ENCODE results near the gene NLGN4X. TPM values are rescaled to one million over a fixed set of nuclear protein-coding genes. Genes with fewer than 3 reads are reported as not detected.

NLGN4X gene
- total and polyA plus RNA-seq, 2 donors (not counting 3 experiments of a cell fraction or from before 2014, with no cell fraction given) = 0.03 TPM; not detected in 1

DNA sequence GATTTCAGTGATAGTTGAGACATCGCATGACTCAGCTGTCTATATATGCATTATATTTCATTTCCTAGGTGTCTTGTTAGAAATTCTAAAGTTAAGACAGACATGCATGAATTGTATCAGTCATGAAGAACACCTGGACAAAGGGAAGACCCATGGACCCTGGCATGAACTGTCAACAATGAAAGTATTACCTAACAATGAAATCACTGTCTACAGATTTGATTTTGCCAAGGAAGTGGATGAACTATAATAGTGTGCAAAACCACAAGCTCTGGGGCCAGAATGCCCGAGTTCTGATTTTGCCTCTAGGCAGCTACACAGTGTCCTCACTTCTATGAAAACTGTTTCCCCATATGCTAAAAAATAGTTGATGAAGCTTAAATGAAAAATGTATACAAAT lies 386.1 kb downstream of the NLGN4X start:
- dilution Hi-C loops (cut with MboI; ENCODE audit: extremely low pct_ligation_motif_present, low sequenced_read_pairs) = no loop called here
- BruUV-seq (replicated peaks) = no TSS peak
- DNase-seq (ENCODE audit: low read depth, low spot score) = no peak
- Histone ChIP-seq H3K9ac (replicated peaks; ENCODE audit: extremely low read depth, insufficient read depth, low read length) (no peak overlapping the region), H2AFZ (ENCODE audit: low read depth, low read length) (no peak overlapping the region), H3K4me2 (ENCODE audit: insufficient read depth, low read length) (no peak overlapping the region), H3K27ac (ENCODE audit: insufficient read depth, low read depth, low read length) (no peak overlapping the region), H3K79me2 (ENCODE audit: control insufficient read depth, insufficient read depth, low read length) (no peaks in the 10 kb centered on the region), H3K27me3 (ENCODE audit: control insufficient read depth in 2 of 2, insufficient read depth in 2 of 2, low read length in 2 of 2) (no peaks in the 10 kb centered on the region), H3K4me3 (replicated peaks in 1 of 3; ENCODE audit: insufficient read depth in 1 of 3, low read depth in 1 of 3, low read length in 3 of 3) (no peak overlapping the region), H3K36me3 (ENCODE audit: control insufficient read depth in 2 of 2, extremely low read depth in 1 of 2, insufficient read depth in 2 of 2, low read length in 2 of 2) (no peaks in the 10 kb centered on the region), H4K20me1 (replicated peaks; ENCODE audit: control insufficient read depth, extremely low read depth, insufficient read depth, low read length) (no peaks in the 10 kb centered on the region), H3K9me3 (replicated peaks; ENCODE audit: control insufficient read depth, insufficient read depth, low read length) (no peaks in the 10 kb centered on the region), H3K9me1 (replicated peaks; ENCODE audit: control insufficient read depth, extremely low read depth, insufficient read depth, low read length) (no peaks in the 10 kb centered on the region), H3K4me1 (ENCODE audit: control insufficient read depth, extremely low read depth, insufficient read depth, low read length) (no peaks in the 10 kb centered on the region)
- TF ChIP-seq POLR2A (IDR thresholded peaks at IDR 0.05; ENCODE audit: low read depth, low read length) = no peak
- TF ChIP-seq POLR2AphosphoS5 (IDR thresholded peaks at IDR 0.05; ENCODE audit: insufficient read depth, low read depth, low read length) = no peak
- no peak for TF ChIP-seq FOS (IDR thresholded peaks at IDR 0.05; ENCODE audit: borderline replicate concordance, insufficient read depth, low read length)
- TF ChIP-seq JUN (IDR thresholded peaks at IDR 0.05; ENCODE audit: borderline replicate concordance, insufficient read depth, insufficient read length, low read depth) = no peak
- intact Hi-C loops (cut with micrococcal nuclease) = no loop called here
- POLR2A ChIA-PET = no interaction called here
- FAIRE-seq = no peak
- CTCF ChIA-PET = no interaction called here

Small RNA genes lying within 50 kb of the gene (small RNA-seq; reads per million reads assigned to genes)
- not detected for gene RF00322 (ENCODE audit: insufficient read depth, insufficient read length, low read depth, low replicate concordance)

All from endothelial cell of umbilical vein (primary cell).